Neuron (in vitro differentiated cells): Measurements from ENCODE around the gene IL12RB2.
"Not testable (repeated sequence)": the region's sequence is repeated elsewhere in the genome, so short reads cannot be mapped to it uniquely, and the experiment has no call there.

Source experiments
- H2AFZ ChIP-seq: one replicate; pipeline ENCODE4 v1.6.1; 2013; ENCODE audit warnings: low read depth, mild to moderate bottlenecking, inconsistent platforms, low read length, moderate library complexity
- H3K27me3 ChIP-seq: one replicate; pipeline ENCODE4 v1.6.1; 2013; ENCODE audit warnings: low read length; ENCODE audit not compliant: insufficient read depth
- H3K36me3 ChIP-seq: one replicate; pipeline ENCODE4 v1.6.1; 2013; ENCODE audit warnings: low read length; ENCODE audit not compliant: insufficient read depth
- H3K4me1 ChIP-seq: one replicate; pipeline ENCODE4 v1.6.1; 2013; ENCODE audit warnings: low read length; ENCODE audit not compliant: insufficient read depth
- H3K4me3 ChIP-seq: 2 replicates; pipeline ENCODE4 v1.5.1; 2013; ENCODE audit warnings: mild to moderate bottlenecking, low read length, moderate library complexity
- H3K9me3 ChIP-seq: one replicate; pipeline ENCODE4 v1.6.1; 2013; ENCODE audit warnings: low read length

The IL12RB2 gene

GRCh38 chr1:67401443-67401842 lies 93.8 kb downstream of the IL12RB2 start:
- peaks cover 10% of the 10 kb centered on the region for H3K4me1 ChIP-seq
- no peaks in the 10 kb centered on the region for H3K27me3 ChIP-seq
- no peak overlapping the region for H2AFZ ChIP-seq
- H3K36me3 ChIP-seq: no peaks in the 10 kb centered on the region
- H3K4me3 ChIP-seq: no peak overlapping the region
- no peaks in the 10 kb centered on the region for H3K9me3 ChIP-seq

- Histone ChIP-seq H3K36me3 (no peaks in the 10 kb centered on the region), H2AFZ (no peak overlapping the region), H3K4me3 (no peak overlapping the region), H3K9me3 (no peaks in the 10 kb centered on the region), H3K4me1 (peaks cover 9% of the 10 kb centered on the region), H3K27me3 (no peaks in the 10 kb centered on the region)
Observed at GRCh38 chr1:67404212-67404620, 96.5 kb downstream of the IL12RB2 start.

GRCh38 chr1:67405473-67406245 lies 98.0 kb downstream of the IL12RB2 start:
- Histone ChIP-seq H2AFZ (no peak overlapping the region), H3K4me3 (no peak overlapping the region), H3K9me3 (no peaks in the 10 kb centered on the region), H3K4me1 (no peaks in the 10 kb centered on the region), H3K27me3 (no peaks in the 10 kb centered on the region), H3K36me3 (peaks cover 8% of the 10 kb centered on the region)

- Histone ChIP-seq H3K9me3 (no peaks in the 10 kb centered on the region), H3K4me3 (no peak overlapping the region), H3K27me3 (no peaks in the 10 kb centered on the region), H3K4me1 (no peaks in the 10 kb centered on the region), H3K36me3 (peaks cover 20% of the 10 kb centered on the region), H2AFZ (no peak overlapping the region)
Observed at GRCh38 chr1:67407498-67407897, 99.8 kb downstream of the IL12RB2 start.

GRCh38 chr1:67408148-67408547 lies 100.5 kb downstream of the IL12RB2 start:
- no peaks in the 10 kb centered on the region for H3K4me1 ChIP-seq
- H3K36me3 ChIP-seq: peaks cover 23% of the 10 kb centered on the region
- no peaks in the 10 kb centered on the region for H3K27me3 ChIP-seq
- no peak overlapping the region for H3K4me3 ChIP-seq
- no peaks in the 10 kb centered on the region for H3K9me3 ChIP-seq
- no peak overlapping the region for H2AFZ ChIP-seq

- H3K36me3 ChIP-seq: peaks cover 68% of the 10 kb centered on the region
- H3K4me3 ChIP-seq, H3K9me3 ChIP-seq, H2AFZ ChIP-seq, H3K27me3 ChIP-seq, H3K4me1 ChIP-seq: not testable (repeated sequence)
Observed at GRCh38 chr1:67413101-67413500, 105.4 kb downstream of the IL12RB2 start.

- Histone ChIP-seq H3K27me3 (no peaks in the 10 kb centered on the region), H3K9me3 (no peaks in the 10 kb centered on the region), H3K4me3 (no peak overlapping the region), H3K4me1 (no peaks in the 10 kb centered on the region), H3K36me3 (peaks cover 82% of the 10 kb centered on the region), H2AFZ (no peak overlapping the region)
Observed at GRCh38 chr1:67414574-67414973, 106.9 kb downstream of the IL12RB2 start.

- H2AFZ ChIP-seq: no peak overlapping the region
- no peaks in the 10 kb centered on the region for H3K9me3 ChIP-seq
- H3K27me3 ChIP-seq: no peaks in the 10 kb centered on the region
- no peaks in the 10 kb centered on the region for H3K4me1 ChIP-seq
- no peak overlapping the region for H3K4me3 ChIP-seq
- H3K36me3 ChIP-seq: peaks cover 84% of the 10 kb centered on the region
Observed at GRCh38 chr1:67415041-67415440, 107.4 kb downstream of the IL12RB2 start.

GRCh38 chr1:67417733-67418132 lies 110.1 kb downstream of the IL12RB2 start:
- H3K4me1 ChIP-seq: not testable (repeated sequence)
- peaks cover 92% of the 10 kb centered on the region for H3K36me3 ChIP-seq

GRCh38 chr1:67418839-67419586 lies 111.3 kb downstream of the IL12RB2 start:
- no peak overlapping the region for H3K4me3 ChIP-seq
- no peaks in the 10 kb centered on the region for H3K4me1 ChIP-seq
- peaks cover 94% of the 10 kb centered on the region for H3K36me3 ChIP-seq
- no peaks in the 10 kb centered on the region for H3K9me3 ChIP-seq
- no peak overlapping the region for H2AFZ ChIP-seq
- no peaks in the 10 kb centered on the region for H3K27me3 ChIP-seq

More at GRCh38 chr1:67417733-67418132, 110.1 kb downstream of the IL12RB2 start:
- H3K9me3 ChIP-seq, H3K4me3 ChIP-seq, H3K27me3 ChIP-seq, H2AFZ ChIP-seq: not testable (repeated sequence)

- Histone ChIP-seq H3K4me3 (no peak overlapping the region), H3K27me3 (no peaks in the 10 kb centered on the region), H3K36me3 (peaks cover 94% of the 10 kb centered on the region), H3K9me3 (no peaks in the 10 kb centered on the region), H3K4me1 (no peaks in the 10 kb centered on the region), H2AFZ (no peak overlapping the region)
Observed at GRCh38 chr1:67420835-67421492, 113.3 kb downstream of the IL12RB2 start.

GRCh38 chr1:67427465-67427864 lies 119.8 kb downstream of the IL12RB2 start:
- no peaks in the 10 kb centered on the region for H3K27me3 ChIP-seq
- H3K36me3 ChIP-seq: peaks cover 43% of the 10 kb centered on the region
- H3K4me3 ChIP-seq: peak overlapping the region; percentile 95
- H2AFZ ChIP-seq: no peak overlapping the region
- no peaks in the 10 kb centered on the region for H3K9me3 ChIP-seq
- peaks cover 7% of the 10 kb centered on the region for H3K4me1 ChIP-seq

- H2AFZ ChIP-seq: no peak overlapping the region
- no peaks in the 10 kb centered on the region for H3K9me3 ChIP-seq
- peaks cover 38% of the 10 kb centered on the region for H3K36me3 ChIP-seq
- no peaks in the 10 kb centered on the region for H3K27me3 ChIP-seq
- peaks cover 7% of the 10 kb centered on the region for H3K4me1 ChIP-seq
- peak overlapping the region; percentile 95 for H3K4me3 ChIP-seq
Observed at GRCh38 chr1:67427947-67428346, 120.3 kb downstream of the IL12RB2 start.
